RWPE1 (cell line): ENCODE measurements around the gene EVC.

Source experiments
- CTCF ChIA-PET: fragments of 350-600 bp; sonication (Branson Sonifier 250); formaldehyde crosslinking; extraction: SDS; loops from one replicate; lab custom pipeline; 2021; lab: Yijun Ruan, JAX
- POLR2A ChIA-PET: fragments of 400-600 bp; formaldehyde crosslinking; extraction: SDS; loops from one replicate; lab custom pipeline; 2020; ENCODE audit warnings: antibody characterized with exemption; ENCODE audit not compliant: low non-redundant PET; lab: Yijun Ruan, JAX
- DNase-seq: peaks from one replicate; pipeline ENCODE4 v3.0.0; 2012; ENCODE audit warnings: low spot score
- H3K27ac ChIP-seq: fragments of 450-650 bp; 2 replicates; pipeline ENCODE4 v1.5.1; 2017
- CTCF ChIP-seq: fragments of 450-650 bp; conservative IDR thresholded peaks from 2 replicates; pipeline ENCODE4 v1.5.1; 2017; ENCODE audit warnings: low read depth, mild to moderate bottlenecking

Gene EVC

GRCh38 chr4:5710961-5711478, at the start of gene EVC:
Gene EVC (plus strand): TSS chr4:5711201. CDS start chr4:5711381, 180 bp downstream.
- no peak for TF ChIP-seq CTCF
- H3K27ac ChIP-seq = peak within 1 kb of the TSS; percentile 87
- peak; percentile 70 for DNase-seq
- POLR2A ChIA-PET = no interaction called here
- CTCF ChIA-PET = no interaction called here

DNA sequence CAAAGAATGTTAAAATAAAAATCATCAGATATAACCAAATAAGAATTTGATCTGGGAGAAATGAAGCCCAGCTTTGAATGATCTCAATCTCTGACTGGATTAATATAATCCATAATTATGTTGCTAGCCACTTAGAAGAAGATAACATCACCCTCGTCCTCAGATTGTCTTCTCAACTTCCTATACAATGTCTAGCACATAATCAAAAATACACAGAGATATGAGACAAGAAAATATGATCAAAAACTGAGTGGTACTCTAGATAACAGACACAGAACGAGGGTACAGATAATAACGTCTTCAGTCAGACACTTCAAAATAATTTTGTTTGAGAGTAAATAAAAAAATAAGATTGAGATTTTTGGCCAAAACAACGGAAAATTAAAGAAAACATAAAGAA, 49.8 kb upstream of the EVC start:
- TF ChIP-seq CTCF = no peak
- no peak overlapping the region for H3K27ac ChIP-seq
- no peak for DNase-seq
- CTCF ChIA-PET = no interaction called here
- POLR2A ChIA-PET = no interaction called here

GRCh38 chr4:5662555-5662954, 48.4 kb upstream of the EVC start:
- ChIA-PET CTCF (no interaction called here), POLR2A (no interaction called here)
- no peak for TF ChIP-seq CTCF

DNA sequence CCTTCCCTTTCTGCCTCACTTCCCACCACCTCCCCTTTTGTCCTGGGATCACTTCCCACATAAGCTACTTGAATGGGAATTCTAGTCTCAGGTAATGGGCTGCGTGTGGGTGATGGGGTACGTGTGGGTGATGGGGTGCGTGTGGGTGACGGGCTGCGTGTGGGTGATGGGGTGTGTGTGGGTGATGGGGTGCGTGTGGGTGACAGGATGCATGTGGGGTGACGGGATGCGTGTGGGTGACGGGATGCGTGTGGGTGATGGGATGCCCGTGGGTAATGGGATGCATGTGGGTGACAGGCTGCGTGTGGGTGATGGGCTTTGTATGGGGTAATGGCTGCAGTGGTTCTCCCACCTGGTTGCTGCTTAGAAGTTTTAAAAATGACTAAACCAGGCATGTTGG, 46.2 kb upstream of the EVC start:
- DNase-seq = no peak
- no peak overlapping the region for H3K27ac ChIP-seq
- ChIA-PET POLR2A (no interaction called here), CTCF (no interaction called here)
- no peak for TF ChIP-seq CTCF

More at GRCh38 chr4:5662555-5662954, 48.4 kb upstream of the EVC start:
- DNase-seq = no peak
- no peak overlapping the region for H3K27ac ChIP-seq

- TF ChIP-seq CTCF = no peak
- ChIA-PET CTCF (no interaction called here), POLR2A (no interaction called here)
- no peak for DNase-seq
- no peak overlapping the region for H3K27ac ChIP-seq
Observed at GRCh38 chr4:5666741-5667140, 44.3 kb upstream of the EVC start.

- TF ChIP-seq CTCF = no peak
- no peak overlapping the region for H3K27ac ChIP-seq
- no peak for DNase-seq
- ChIA-PET CTCF (no interaction called here), POLR2A (no interaction called here)
Observed at GRCh38 chr4:5676763-5677162, 34.2 kb upstream of the EVC start.
